Osteoblast (primary cell): ENCODE data around the gene HSD17B7. TPM values are rescaled to one million over a fixed set of nuclear protein-coding genes. Genes with fewer than 3 reads are reported as not detected.
A peak's percentile ranks its signal among the peaks of the same experiment; 100 is the strongest.
"Not testable (repeated sequence)": the region's sequence is repeated elsewhere in the genome, so short reads cannot be mapped to it uniquely, and the experiment has no call there.

Experiments used
- DNase-seq: peaks from one replicate; pipeline ENCODE4 v3.0.0; 2011; ENCODE audit warnings: low spot score, mixed read lengths; ENCODE audit not compliant: insufficient read length; ENCODE audit errors: missing footprints
- H2AFZ ChIP-seq: 2 replicates; pipeline ENCODE4 v1.6.0; 2011; ENCODE audit warnings: mild to moderate bottlenecking, low read length
- H3K27ac ChIP-seq: 2 replicates; pipeline ENCODE4 v1.5.1; 2011; ENCODE audit warnings: mild to moderate bottlenecking, low read depth, low read length, moderate library complexity
- H3K27me3 ChIP-seq: 2 replicates; pipeline ENCODE4 v1.6.0; 2012; ENCODE audit warnings: mild to moderate bottlenecking, control low read depth, inconsistent platforms, low read length, moderate library complexity; ENCODE audit not compliant: insufficient read depth
- H3K36me3 ChIP-seq: 2 replicates; pipeline ENCODE4 v1.5.1; 2011; ENCODE audit warnings: mild to moderate bottlenecking, low read length, control low read depth, moderate library complexity; ENCODE audit not compliant: insufficient read depth
- H3K4me1 ChIP-seq: 2 replicates; pipeline ENCODE4 v1.5.1; 2011; ENCODE audit warnings: mild to moderate bottlenecking, low read length, control low read depth, moderate library complexity; ENCODE audit not compliant: insufficient read depth
- H3K4me2 ChIP-seq: 2 replicates; pipeline ENCODE4 v1.6.0; 2011; ENCODE audit warnings: mild to moderate bottlenecking, low read length; ENCODE audit not compliant: insufficient read depth
- H3K4me3 ChIP-seq: fragments of 200-600 bp; sonication (generic); 3 replicates; pipeline ENCODE4 v1.5.1; 2012; ENCODE audit warnings: mild to moderate bottlenecking, low read length, inconsistent platforms; ENCODE audit not compliant: insufficient read depth
- H3K79me2 ChIP-seq: 2 replicates; pipeline ENCODE4 v1.6.0; 2012; ENCODE audit warnings: mild to moderate bottlenecking, low read length, control low read depth, inconsistent platforms; ENCODE audit not compliant: insufficient read depth
- H3K9me3 ChIP-seq: 2 replicates; pipeline ENCODE4 v1.5.1; 2011; ENCODE audit warnings: low read depth, low read length, control low read depth
- H4K20me1 ChIP-seq: 2 replicates; pipeline ENCODE4 v1.6.0; 2012; ENCODE audit warnings: mild to moderate bottlenecking, low read length, control low read depth; ENCODE audit not compliant: insufficient read depth
- total RNA-seq: library from RNA; depleted of rRNA; stranded (reverse); fragments of >200 nt; gene quantifications from 2 replicates; pipeline ENCODE4 v1.2.3, GENCODE V29; 2012
- TF ChIP-seq, protein P1 (sequence below): IDR thresholded peaks from 2 replicates; pipeline ENCODE4 v1.5.1; 2011; ENCODE audit warnings: mild to moderate bottlenecking, low read depth, low read length, moderate library complexity; ENCODE audit errors: extremely low read depth

HSD17B7 gene
- total RNA-seq, 1 donor: 23.9 TPM

GRCh38 chr1:162799995-162800830 is 9.7 kb downstream of the HSD17B7 start:
- H3K9me3 ChIP-seq, H3K4me1 ChIP-seq, H3K27ac ChIP-seq, H3K4me2 ChIP-seq, H3K79me2 ChIP-seq, H3K36me3 ChIP-seq, H3K4me3 ChIP-seq, H2AFZ ChIP-seq, H3K27me3 ChIP-seq, H4K20me1 ChIP-seq: not testable (repeated sequence)
- DNase-seq: peak; percentile 74
- TF ChIP-seq, protein P1, sequence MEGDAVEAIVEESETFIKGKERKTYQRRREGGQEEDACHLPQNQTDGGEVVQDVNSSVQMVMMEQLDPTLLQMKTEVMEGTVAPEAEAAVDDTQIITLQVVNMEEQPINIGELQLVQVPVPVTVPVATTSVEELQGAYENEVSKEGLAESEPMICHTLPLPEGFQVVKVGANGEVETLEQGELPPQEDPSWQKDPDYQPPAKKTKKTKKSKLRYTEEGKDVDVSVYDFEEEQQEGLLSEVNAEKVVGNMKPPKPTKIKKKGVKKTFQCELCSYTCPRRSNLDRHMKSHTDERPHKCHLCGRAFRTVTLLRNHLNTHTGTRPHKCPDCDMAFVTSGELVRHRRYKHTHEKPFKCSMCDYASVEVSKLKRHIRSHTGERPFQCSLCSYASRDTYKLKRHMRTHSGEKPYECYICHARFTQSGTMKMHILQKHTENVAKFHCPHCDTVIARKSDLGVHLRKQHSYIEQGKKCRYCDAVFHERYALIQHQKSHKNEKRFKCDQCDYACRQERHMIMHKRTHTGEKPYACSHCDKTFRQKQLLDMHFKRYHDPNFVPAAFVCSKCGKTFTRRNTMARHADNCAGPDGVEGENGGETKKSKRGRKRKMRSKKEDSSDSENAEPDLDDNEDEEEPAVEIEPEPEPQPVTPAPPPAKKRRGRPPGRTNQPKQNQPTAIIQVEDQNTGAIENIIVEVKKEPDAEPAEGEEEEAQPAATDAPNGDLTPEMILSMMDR: peak; percentile 71

DNA sequence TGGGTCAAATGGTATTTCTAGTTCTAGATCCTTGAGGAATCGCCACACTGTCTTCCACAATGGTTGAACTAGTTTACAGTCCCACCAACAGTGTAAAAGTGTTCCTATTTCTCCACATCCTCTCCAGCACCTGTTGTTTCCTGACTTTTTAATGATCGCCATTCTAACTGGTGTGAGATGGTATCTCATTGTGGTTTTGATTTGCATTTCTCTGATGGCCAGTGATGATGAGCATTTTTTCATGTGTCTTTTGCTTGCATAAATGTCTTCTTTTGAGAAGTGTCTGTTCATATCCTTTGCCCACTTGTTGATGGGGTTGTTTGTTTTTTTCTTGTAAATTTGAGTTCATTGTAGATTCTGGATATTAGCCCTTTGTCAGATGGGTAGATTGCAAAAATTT is 17.0 kb downstream of the HSD17B7 start:
- H3K4me3 ChIP-seq, H4K20me1 ChIP-seq, DNase-seq, H3K36me3 ChIP-seq, H3K4me1 ChIP-seq, H3K4me2 ChIP-seq, H3K27ac ChIP-seq, H2AFZ ChIP-seq, H3K79me2 ChIP-seq, H3K27me3 ChIP-seq, H3K9me3 ChIP-seq: not testable (repeated sequence)

GRCh38 chr1:162812357-162812756 is 21.9 kb downstream of the HSD17B7 start:
- not testable (repeated sequence) for H3K4me1 ChIP-seq, H3K4me2 ChIP-seq, H3K36me3 ChIP-seq, H3K4me3 ChIP-seq, DNase-seq, H3K27ac ChIP-seq, H2AFZ ChIP-seq, H3K79me2 ChIP-seq, H4K20me1 ChIP-seq, H3K9me3 ChIP-seq, H3K27me3 ChIP-seq

DNA sequence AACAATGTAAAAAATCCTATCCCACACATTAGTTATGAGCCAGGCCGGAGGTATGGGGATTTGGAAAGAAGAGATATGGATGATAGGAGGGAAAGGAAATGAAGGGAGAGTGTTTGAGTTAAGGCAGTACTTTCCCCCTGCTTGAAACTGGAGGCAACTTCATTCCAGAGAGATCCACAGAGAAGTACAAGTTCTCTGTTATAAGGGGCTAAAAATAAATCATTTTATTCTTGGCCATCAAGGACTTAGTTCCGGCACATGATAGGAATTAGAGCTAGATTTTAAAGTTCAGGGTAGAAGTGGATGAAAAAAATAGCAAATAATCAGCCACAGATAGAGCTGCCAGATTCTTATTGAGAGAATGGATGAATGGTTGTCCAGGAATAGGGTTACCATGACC is 27.6 kb downstream of the HSD17B7 start:
- not testable (repeated sequence) for H3K79me2 ChIP-seq, H3K36me3 ChIP-seq, H3K9me3 ChIP-seq, H3K4me1 ChIP-seq, H4K20me1 ChIP-seq, H3K4me3 ChIP-seq, DNase-seq, H3K4me2 ChIP-seq, H3K27ac ChIP-seq, H2AFZ ChIP-seq, H3K27me3 ChIP-seq

- H3K27me3 ChIP-seq, H3K9me3 ChIP-seq, DNase-seq, H4K20me1 ChIP-seq, H3K36me3 ChIP-seq, H3K79me2 ChIP-seq, H3K4me2 ChIP-seq, H3K4me3 ChIP-seq, H3K27ac ChIP-seq, H2AFZ ChIP-seq, H3K4me1 ChIP-seq: not testable (repeated sequence)
Observed at GRCh38 chr1:162818666-162819065, 28.2 kb downstream of the HSD17B7 start.
